Activated CD4-positive, alpha-beta T cell treated with anti-CD3 and anti-CD28 coated beads for 24 hours (primary cell): ENCODE results near the gene ITPRIPL2.

Source experiments
- DNase-seq, 2 donors: peaks; one replicate each; pipeline ENCODE4 v3.0.0-alpha.2; 2020; ENCODE audit warnings: low read depth in 2 of 2

Gene ITPRIPL2

GRCh38 chr16:19119564-19119963, 5.8 kb downstream of the ITPRIPL2 start:
- DNase-seq = no peak

- no peak for DNase-seq
Measured at GRCh38 chr16:19123535-19124178, 9.9 kb downstream of the ITPRIPL2 start.

DNA sequence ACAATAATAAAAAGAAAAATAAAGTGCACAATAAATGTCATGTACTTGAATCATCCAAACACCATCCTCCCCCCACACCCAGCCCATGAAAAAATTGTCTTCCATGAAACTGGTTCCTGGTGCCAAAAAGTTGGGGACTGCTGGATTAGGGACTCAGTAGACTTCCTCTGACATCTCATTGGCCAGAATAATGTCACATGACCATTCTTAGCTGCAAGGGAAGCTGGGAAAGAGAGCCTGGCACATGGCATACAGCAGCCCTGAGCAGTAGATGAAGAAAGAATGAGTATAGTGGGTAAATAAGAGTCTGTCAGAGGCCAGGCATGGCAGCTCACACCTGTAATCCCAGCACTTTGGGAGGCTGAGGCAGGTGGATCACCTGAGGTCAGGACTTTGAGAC, 12.5 kb downstream of the ITPRIPL2 start:
- no peak for DNase-seq

DNA sequence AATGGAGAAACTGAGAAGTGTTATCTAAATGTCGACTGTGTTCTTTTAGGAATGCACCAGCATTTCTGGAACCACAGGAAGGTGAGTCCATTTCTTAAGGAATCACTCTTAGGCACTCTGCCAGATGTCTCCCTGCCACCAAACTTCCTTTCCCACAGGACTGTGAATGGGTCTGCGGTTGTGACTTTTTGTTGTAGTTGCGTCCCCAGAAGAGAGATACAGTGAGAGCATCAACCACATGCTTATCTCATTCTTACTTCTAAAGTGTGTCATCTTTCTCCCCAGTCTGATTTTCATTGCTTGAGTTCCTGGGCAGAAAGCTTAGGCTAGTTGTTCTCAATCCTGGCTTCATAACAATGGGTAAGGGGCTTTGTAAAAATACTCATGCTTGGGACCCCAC, 13.4 kb downstream of the ITPRIPL2 start:
- DNase-seq = no peak

- DNase-seq = no peak
Measured at GRCh38 chr16:19127674-19128131, 13.9 kb downstream of the ITPRIPL2 start.

DNA sequence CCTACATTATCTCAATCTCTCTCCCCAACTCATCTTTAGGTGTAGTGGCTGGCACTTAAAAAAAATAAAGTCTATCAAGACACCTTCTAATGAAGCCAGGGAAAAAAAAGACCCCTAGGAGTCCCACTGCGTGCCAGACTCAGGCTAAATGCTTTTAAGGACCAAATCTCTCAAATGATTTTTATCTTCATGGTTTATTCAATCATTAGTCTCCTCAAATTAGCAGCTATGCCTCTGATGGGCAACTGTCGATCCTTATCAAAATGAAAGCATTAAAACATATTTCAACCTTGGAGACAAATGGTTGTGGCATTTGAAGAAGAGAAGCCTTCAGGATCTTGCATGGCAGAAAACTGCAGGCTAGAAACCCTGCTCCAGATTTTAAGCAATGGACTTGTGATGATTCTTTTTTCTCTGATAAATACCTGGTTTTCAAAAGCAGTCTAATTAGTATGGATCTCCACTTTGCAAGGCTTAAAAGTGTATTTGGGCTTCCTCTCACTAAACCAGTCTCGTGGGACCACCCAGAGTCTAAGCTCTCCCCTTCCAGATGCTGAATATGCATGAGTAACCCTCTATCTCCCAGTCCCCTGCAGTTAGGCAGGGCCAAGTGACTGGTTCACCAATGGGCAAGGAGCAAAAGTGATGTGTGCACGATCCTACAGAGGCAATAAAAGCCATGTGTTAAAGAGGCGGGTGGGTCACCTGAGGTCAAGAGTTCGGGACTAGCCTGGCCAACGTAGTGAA, 14.9 kb downstream of the ITPRIPL2 start:
- no peak for DNase-seq

- no peak for DNase-seq
Measured at GRCh38 chr16:19130385-19130784, 16.6 kb downstream of the ITPRIPL2 start.

DNA sequence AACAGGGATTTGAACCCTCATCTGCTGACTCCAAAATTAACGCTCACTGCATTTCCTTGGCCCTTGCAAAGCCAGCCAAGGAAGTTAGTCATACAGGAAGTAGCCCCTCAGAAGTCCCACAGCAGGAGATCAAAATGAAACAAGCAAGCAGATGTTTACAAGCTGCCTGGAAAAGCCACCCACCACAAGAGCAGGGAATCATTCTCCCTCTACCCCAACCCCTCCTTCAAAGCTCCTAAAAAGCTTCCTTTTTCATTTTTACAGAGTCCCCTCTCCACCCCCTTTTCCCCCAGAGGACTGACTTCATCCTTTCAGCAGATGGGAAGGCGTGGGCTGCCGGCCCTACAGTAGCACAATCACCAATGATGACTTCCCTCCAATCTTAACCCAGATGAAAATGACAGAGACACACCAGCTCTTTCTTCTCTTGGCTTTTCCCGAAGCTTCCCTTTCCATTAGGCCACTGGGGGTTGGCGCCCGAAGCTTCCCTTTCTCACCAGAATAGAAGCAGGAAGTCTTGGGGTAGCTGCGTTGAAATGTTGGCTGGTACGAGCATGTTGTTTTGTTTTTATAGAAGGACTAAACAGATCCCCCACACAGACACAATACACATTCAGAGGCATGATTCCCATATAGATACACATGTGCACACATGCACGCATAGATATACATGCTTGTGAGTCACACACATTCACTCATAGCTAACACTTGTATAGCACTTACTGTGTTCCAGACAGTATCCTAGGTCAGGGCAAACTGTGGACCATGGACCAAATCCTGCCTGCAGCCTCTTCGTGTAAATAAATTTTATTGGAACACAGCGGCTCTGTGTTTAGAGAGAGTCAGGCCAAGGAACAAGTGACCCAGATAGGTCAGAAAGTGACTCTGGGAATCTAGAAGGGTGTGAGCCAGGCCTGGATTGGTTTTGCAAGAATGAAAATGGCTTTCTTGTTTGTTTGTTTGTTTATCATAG, 17.4 kb downstream of the ITPRIPL2 start:
- DNase-seq = no peak

- no peak for DNase-seq
Measured at GRCh38 chr16:19131825-19132218, 18.1 kb downstream of the ITPRIPL2 start.

DNA sequence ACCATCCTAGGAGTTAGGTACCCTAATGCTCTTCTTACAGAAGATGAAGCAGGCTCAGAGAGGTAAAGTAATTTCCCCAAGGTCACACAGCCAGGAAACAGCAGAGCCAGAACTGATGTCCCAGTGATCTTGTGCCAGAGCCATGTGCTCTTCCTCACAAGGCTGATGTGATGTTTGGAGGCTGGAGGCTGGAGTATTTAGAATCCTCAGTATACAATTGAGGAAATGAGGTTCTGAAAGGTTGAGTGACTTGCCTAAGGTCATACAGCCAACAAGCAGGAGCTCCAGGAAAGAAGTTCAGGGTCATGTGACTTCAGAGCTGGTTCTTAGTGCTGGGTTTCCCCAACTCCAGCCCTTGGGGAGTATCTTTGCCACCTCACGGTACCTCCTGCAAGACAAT, 18.5 kb downstream of the ITPRIPL2 start:
- no peak for DNase-seq

GRCh38 chr16:19132898-19133297, 19.1 kb downstream of the ITPRIPL2 start:
- no peak for DNase-seq

GRCh38 chr16:19133600-19133999, 19.8 kb downstream of the ITPRIPL2 start:
- DNase-seq = no peak

- DNase-seq = no peak
Measured at GRCh38 chr16:19135201-19135842, 21.6 kb downstream of the ITPRIPL2 start.

DNA sequence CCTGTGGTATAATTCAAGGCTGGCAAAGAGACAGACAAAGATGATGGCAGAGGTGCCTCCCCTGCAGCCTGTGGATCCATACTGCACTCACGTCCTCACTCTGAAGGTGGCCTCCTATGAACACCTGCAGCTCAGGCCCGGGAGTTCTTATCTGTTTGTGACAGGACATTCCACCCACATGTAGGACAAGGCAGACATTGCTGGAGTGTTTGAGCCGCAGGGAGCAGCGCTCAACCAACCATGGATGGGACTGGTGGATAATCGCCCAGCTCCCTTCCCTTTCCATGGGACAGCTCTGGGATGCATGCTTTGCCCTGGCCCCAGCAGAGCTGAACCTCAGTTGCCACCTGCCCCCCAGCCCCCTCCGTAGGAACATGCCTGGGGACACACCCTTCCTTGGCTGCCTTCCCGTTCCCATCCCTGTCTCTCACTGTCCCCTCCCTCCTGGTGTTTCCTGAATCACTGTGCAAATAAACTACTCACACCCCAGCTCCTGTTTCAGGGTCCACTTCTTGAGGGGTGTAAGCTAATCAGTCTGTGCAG, 22.2 kb downstream of the ITPRIPL2 start:
- no peak for DNase-seq

DNA sequence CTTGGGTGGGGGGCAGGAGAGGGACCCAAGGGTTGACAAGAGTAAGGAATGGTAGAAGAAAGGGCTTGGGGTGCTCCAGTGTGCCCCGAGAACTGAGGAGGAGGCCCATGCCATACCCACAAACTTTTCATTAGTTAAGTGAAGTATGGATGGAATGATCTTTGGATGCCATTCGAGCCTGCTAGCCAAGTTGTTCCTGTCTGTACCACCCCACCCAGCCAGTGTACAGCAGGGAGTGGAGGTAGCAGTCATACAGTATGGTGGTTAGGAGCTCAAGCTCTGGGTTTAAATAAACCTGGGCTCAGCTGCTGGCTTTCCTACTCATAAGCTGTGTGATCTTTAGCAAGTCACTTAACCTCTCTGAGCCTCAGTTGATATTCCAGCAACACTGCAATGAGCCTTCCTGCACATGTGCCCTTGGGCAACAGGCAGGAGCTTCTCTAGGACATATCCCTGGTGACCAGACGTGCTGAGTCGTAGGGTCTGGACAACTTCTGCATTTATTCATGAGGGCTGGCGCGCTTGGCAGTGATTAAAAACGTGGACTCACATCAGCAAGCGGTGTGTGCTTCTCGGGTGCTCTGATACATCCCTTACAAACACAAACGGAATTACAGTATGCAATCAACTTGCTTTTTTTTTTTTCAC, 22.9 kb downstream of the ITPRIPL2 start:
- DNase-seq = no peak

GRCh38 chr16:19137201-19138128, 23.7 kb downstream of the ITPRIPL2 start:
- DNase-seq = no peak

GRCh38 chr16:19138601-19139000, 24.8 kb downstream of the ITPRIPL2 start:
- no peak for DNase-seq

GRCh38 chr16:19139436-19140091, 25.8 kb downstream of the ITPRIPL2 start:
- DNase-seq = no peak

- DNase-seq = no peak
Measured at GRCh38 chr16:19140396-19140795, 26.6 kb downstream of the ITPRIPL2 start.
